VCaP (cell line): ENCODE results near the gene ATP10A.

ENCODE experiments used
- H3K27ac ChIP-seq: fragments of 450-650 bp; 2 replicates; pipeline ENCODE4 v1.5.1; 2017
- CTCF ChIP-seq: fragments of 450-650 bp; conservative IDR thresholded peaks from 2 replicates; pipeline ENCODE4 v1.5.1; 2017; ENCODE audit warnings: mild to moderate bottlenecking, moderate library complexity

Gene ATP10A

GRCh38 chr15:25863111-25863967 lies at the start of gene ATP10A:
TSS of gene ATP10A (minus strand) at chr15:25863327. CDS start at chr15:25863096, 231 bp downstream.
- no peak for TF ChIP-seq CTCF
- peak within 1 kb of the TSS; percentile 66 for H3K27ac ChIP-seq

GRCh38 chr15:25912035-25912434 lies 48.9 kb upstream of the ATP10A start:
- H3K27ac ChIP-seq, result no peak overlapping the region
- TF ChIP-seq CTCF, result no peak

- no peak overlapping the region for H3K27ac ChIP-seq
- no peak for TF ChIP-seq CTCF
Observed at GRCh38 chr15:25910832-25911231, 47.7 kb upstream of the ATP10A start.

GRCh38 chr15:25909806-25910205 lies 46.7 kb upstream of the ATP10A start:
- H3K27ac ChIP-seq, result no peak overlapping the region
- no peak for TF ChIP-seq CTCF

- TF ChIP-seq CTCF, result no peak
Observed at GRCh38 chr15:25909325-25909724, 46.2 kb upstream of the ATP10A start.

GRCh38 chr15:25905140-25905539 lies 42.0 kb upstream of the ATP10A start:
- TF ChIP-seq CTCF, result no peak
- no peak overlapping the region for H3K27ac ChIP-seq

More at GRCh38 chr15:25909325-25909724, 46.2 kb upstream of the ATP10A start:
- no peak overlapping the region for H3K27ac ChIP-seq

- no peak overlapping the region for H3K27ac ChIP-seq
- no peak for TF ChIP-seq CTCF
Observed at GRCh38 chr15:25903024-25903581, 40.0 kb upstream of the ATP10A start.
